K562 (cell line): ENCODE results near the gene RABL6. TPM values are rescaled to one million over a fixed set of nuclear protein-coding genes. Genes with fewer than 3 reads are reported as not detected.

Source experiments
- ATAC-seq: fragments of 200-7000 bp; cut with Tn5 transposase; 3 replicates; pipeline ENCODE4 v1.9.1; 2020; ENCODE audit warnings: moderate library complexity
- BruUV-seq: library from RNA; stranded (reverse); fragments of 400-500 nt; replicated peaks from 2 replicates; lab custom pipeline; 2021; lab: Mats Ljungman, UMichigan
- CTCF ChIA-PET: fragments of 300-600 bp; formaldehyde crosslinking; extraction: SDS; loops from one replicate; lab custom pipeline; 2021; ENCODE audit warnings: low intra/inter-chr PET ratio; lab: Yijun Ruan, JAX
- POLR2A ChIA-PET: fragments of 300-600, 350-650 bp; sonication (Branson Sonifier 250); formaldehyde crosslinking; extraction: SDS; loops from one replicate; lab custom pipeline; 2021; ENCODE audit warnings: antibody characterized with exemption, inconsistent platforms; lab: Yijun Ruan, JAX
- DNase-seq, 4 experiments: peaks; one replicate each; pipeline versions ENCODE4 v3.0.0 to v3.0.0-alpha.2; 2011 to 2018; ENCODE audit warnings: low spot score in 3 of 4, mixed read lengths in 3 of 4; ENCODE audit errors: extremely low read depth in 1 of 4
- FAIRE-seq: peaks from 2 replicates; lab custom pipeline; 2011; peaks lifted over from hg19 to GRCh38; lab: Jason Lieb, UNC
- H2AFZ ChIP-seq: 2 replicates; pipeline ENCODE4 v1.6.0; 2011; ENCODE audit warnings: low read depth, low read length, control low read depth, inconsistent platforms
- H3K27ac ChIP-seq: fragments of 200-600 bp; 3 replicates; pipeline ENCODE4 v1.8.0; 2011; ENCODE audit warnings: low read depth, mild to moderate bottlenecking, control low read depth, inconsistent platforms, low read length, moderate library complexity, mixed read lengths; ENCODE audit errors: extremely low read depth
- H3K27me3 ChIP-seq, 2 experiments: fragments of 300-600 bp in 1 of 2; 2 replicates in 1 of 2; 3 replicates in 1 of 2; pipeline versions ENCODE4 v1.6.0 to v1.8.0; 2011; ENCODE audit warnings: inconsistent platforms in 2 of 2, low read length in 2 of 2, mild to moderate bottlenecking in 1 of 2, mixed read lengths in 1 of 2, moderate library complexity in 1 of 2; ENCODE audit not compliant: control insufficient read depth in 2 of 2, insufficient read depth in 2 of 2
- H3K36me3 ChIP-seq: fragments of 300-600 bp; 3 replicates; pipeline ENCODE4 v1.8.0; 2011; ENCODE audit warnings: mild to moderate bottlenecking, low read length, inconsistent platforms; ENCODE audit not compliant: control insufficient read depth, insufficient read depth
- H3K4me1 ChIP-seq, 2 experiments: fragments of 200-600 bp in 1 of 2; replicated peaks in 1 of 2; 2 replicates in 1 of 2; 3 replicates in 1 of 2; pipeline versions ENCODE4 v1.5.1 to v1.8.0; 2011; ENCODE audit warnings: inconsistent platforms in 2 of 2, low read length in 2 of 2, mild to moderate bottlenecking in 1 of 2, mixed read lengths in 1 of 2, moderate library complexity in 1 of 2; ENCODE audit not compliant: control insufficient read depth in 2 of 2, insufficient read depth in 2 of 2
- H3K4me2 ChIP-seq: 2 replicates; pipeline ENCODE4 v1.6.1; 2011; ENCODE audit warnings: low read length, control low read depth, inconsistent platforms, mixed read lengths; ENCODE audit not compliant: insufficient read depth
- H3K4me3 ChIP-seq: fragments of 200-600 bp; sonication (generic), shearing (Covaris generic); 2 replicates; pipeline ENCODE4 v1.5.1; 2016; ENCODE audit warnings: control low read depth, inconsistent platforms
- H3K79me2 ChIP-seq: fragments of 200-600 bp; 3 replicates; pipeline ENCODE4 v1.8.0; 2011; ENCODE audit warnings: low read length, inconsistent platforms; ENCODE audit not compliant: control insufficient read depth, insufficient read depth
- H3K9ac ChIP-seq, 2 experiments: 2 replicates each; pipeline versions ENCODE4 v1.6.0 to v1.6.1; 2011; ENCODE audit warnings: low read depth in 2 of 2, low read length in 2 of 2, control low read depth in 1 of 2, inconsistent platforms in 1 of 2, mild to moderate bottlenecking in 1 of 2, mixed read lengths in 1 of 2; ENCODE audit not compliant: insufficient read depth in 1 of 2
- H3K9me1 ChIP-seq: one replicate; pipeline ENCODE4 v1.6.0; 2011; ENCODE audit warnings: inconsistent platforms, mild to moderate bottlenecking, low read length, moderate library complexity; ENCODE audit not compliant: control insufficient read depth, insufficient read depth
- H3K9me3 ChIP-seq: replicated peaks from 2 replicates; pipeline ENCODE4 v1.5.1; 2011; ENCODE audit warnings: low read depth, low read length, inconsistent platforms; ENCODE audit not compliant: control insufficient read depth, insufficient read depth
- H4K20me1 ChIP-seq: replicated peaks from 2 replicates; pipeline ENCODE4 v1.6.1; 2011; ENCODE audit warnings: low read length, inconsistent platforms, mixed read lengths; ENCODE audit not compliant: control insufficient read depth, insufficient read depth
- EP300 ChIP-seq: IDR thresholded peaks from 2 replicates; pipeline ENCODE4 v1.6.1; 2012; ENCODE audit warnings: low read length, improper control_type of control experiment
- HMGN3 ChIP-seq: IDR thresholded peaks from 2 replicates; pipeline ENCODE4 v1.6.1; 2011; ENCODE audit warnings: borderline replicate concordance, low read depth, mild to moderate bottlenecking, mixed read lengths, low read length; ENCODE audit not compliant: insufficient read length; ENCODE audit errors: extremely low read depth
- POLR2G ChIP-seq: fragments of 200-400 bp; formaldehyde crosslinking; IDR thresholded peaks from 2 replicates; pipeline ENCODE4 v1.6.1; 2017; ENCODE audit warnings: low read depth, mild to moderate bottlenecking, antibody characterized with exemption, low read length, moderate library complexity
- RBFOX2 ChIP-seq: fragments of 200-400 bp; formaldehyde crosslinking; IDR thresholded peaks from 2 replicates; pipeline ENCODE4 v1.6.1; 2017; ENCODE audit warnings: low read depth, mild to moderate bottlenecking, low read length, moderate library complexity
- ZBTB7A ChIP-seq: IDR thresholded peaks from 2 replicates; pipeline ENCODE4 v1.6.1; 2011; ENCODE audit warnings: low read depth, mild to moderate bottlenecking, low read length, moderate library complexity, borderline replicate concordance; ENCODE audit not compliant: control insufficient read depth
- WGBS: fragments of 100-300 bp; shearing (Covaris generic); methylation state at CpG from one replicate; pipeline ENCODE4 v1.1.6; 2016; ENCODE audit warnings: low coverage, mixed read lengths; ENCODE audit not compliant: insufficient coverage; ENCODE audit errors: missing lambda C conversion rate; 5-methylcytosine and 5-hydroxymethylcytosine counted together
- in situ Hi-C: fragments of 300-500 bp; cut with MboI; formaldehyde crosslinking; loops from 4 replicates; pipeline ENCODE4 v1.15.0; 2018; ENCODE audit warnings: inconsistent platforms, mixed read lengths
- intact Hi-C: fragments of 100-400 bp; cut with micrococcal nuclease; formaldehyde crosslinking; loops from 2 replicates; pipeline ENCODE4 v1.14.2; 2022
- polyA plus RNA-seq, 8 experiments: library from polyadenylated mRNA; depleted of rRNA in 4 of 8; stranded (reverse) in 5 of 8; unstranded in 3 of 8; fragments of >200 nt; fragmentation: Nextera tagmentation in 2 of 8; fragmentation: Illumina TruSeq in 1 of 8; extraction: Ambion mirVana in 2 of 8; extraction: Trizol in 1 of 8; gene quantifications; 2 replicates each; pipeline versions ENCODE4 v1.2.1 to v1.2.3, GENCODE V29; 2011 to 2014; ENCODE audit warnings: inconsistent platforms in 1 of 8, missing spikeins in 1 of 8
- total RNA-seq, 7 experiments: library from RNA; depleted of rRNA in 6 of 7; stranded (reverse); fragments of >200 nt in 6 of 7; fragmentation: Illumina TruSeq in 2 of 7; extraction: Trizol in 2 of 7; gene quantifications; 2 replicates each; pipeline versions ENCODE4 v1.2.1 to v1.2.3, GENCODE V29; 2011 to 2021; ENCODE audit warnings: low replicate concordance in 1 of 7
- TF ChIP-seq, protein P1 (sequence below): fragments of 200-400 bp; formaldehyde crosslinking; IDR thresholded peaks from 2 replicates; pipeline ENCODE4 v1.6.1; 2017; ENCODE audit warnings: mild to moderate bottlenecking, low read depth, low read length, moderate library complexity
- TF ChIP-seq, protein P2 (sequence below): sonication (generic); formaldehyde crosslinking; IDR thresholded peaks from 2 replicates; pipeline ENCODE4 v1.8.1; 2023; ENCODE audit warnings: mild to moderate bottlenecking, missing genetic modification reagents

The RABL6 gene
- total and polyA plus RNA-seq, 9 of the 15 experiments (the other 6 are each of a cell fraction or from before 2014, with no cell fraction given) = 5.6 to 181 (median 84.5) TPM

DNA sequence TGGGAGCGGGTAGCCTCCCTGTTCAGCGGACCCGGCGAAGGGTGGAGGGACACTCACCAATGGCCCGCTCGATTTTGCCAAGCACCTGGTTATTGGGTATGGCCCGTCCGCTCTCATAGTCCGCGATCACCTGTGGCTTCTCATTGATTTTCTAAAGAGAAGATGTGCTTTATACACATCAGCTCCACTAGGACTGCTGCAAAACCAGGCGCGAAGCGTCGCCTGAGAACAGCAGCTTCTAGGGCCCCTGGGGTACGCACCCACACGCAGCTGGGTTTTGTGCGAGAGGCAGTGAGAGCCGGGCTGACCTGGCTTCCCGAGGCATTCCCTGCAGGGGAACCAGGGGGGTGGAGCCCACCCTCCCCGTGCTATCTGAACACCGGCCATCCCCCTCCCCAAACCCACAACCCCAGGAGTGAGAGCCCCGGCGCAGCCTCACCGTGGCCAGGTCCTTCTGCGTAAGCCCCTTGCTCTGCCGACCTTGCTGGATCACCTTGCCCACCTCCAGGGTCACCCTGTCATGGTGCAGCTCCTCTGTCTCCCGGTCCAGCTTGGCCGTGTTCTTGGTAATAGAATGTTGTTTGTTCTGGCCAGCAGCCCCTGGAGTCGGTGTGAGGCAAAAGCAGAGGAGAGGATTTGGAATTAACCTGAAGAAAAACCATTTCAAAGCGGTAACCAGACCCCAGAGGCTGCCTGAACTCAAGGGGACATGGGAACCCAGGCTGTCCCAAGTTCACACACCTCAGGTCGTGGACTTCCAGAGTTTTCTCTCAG is 55.3 kb downstream of the RABL6 start:
- peaks cover 4% of the 10 kb centered on the region for H3K9me1 ChIP-seq
- H3K27ac ChIP-seq = no peak overlapping the region
- no peak for ATAC-seq
- H3K4me3 ChIP-seq = no peak overlapping the region
- H3K79me2 ChIP-seq = peaks cover 43% of the 10 kb centered on the region
- H3K9ac ChIP-seq = peak overlapping the region in 1 of 2 experiments; percentile 39; a peak in 1 of 4 replicates
- H3K4me1 ChIP-seq = peaks cover 5 to 52% of the 10 kb centered on the region in 2 experiments; a peak in 3 of 5 replicates
- TF ChIP-seq, protein P1, sequence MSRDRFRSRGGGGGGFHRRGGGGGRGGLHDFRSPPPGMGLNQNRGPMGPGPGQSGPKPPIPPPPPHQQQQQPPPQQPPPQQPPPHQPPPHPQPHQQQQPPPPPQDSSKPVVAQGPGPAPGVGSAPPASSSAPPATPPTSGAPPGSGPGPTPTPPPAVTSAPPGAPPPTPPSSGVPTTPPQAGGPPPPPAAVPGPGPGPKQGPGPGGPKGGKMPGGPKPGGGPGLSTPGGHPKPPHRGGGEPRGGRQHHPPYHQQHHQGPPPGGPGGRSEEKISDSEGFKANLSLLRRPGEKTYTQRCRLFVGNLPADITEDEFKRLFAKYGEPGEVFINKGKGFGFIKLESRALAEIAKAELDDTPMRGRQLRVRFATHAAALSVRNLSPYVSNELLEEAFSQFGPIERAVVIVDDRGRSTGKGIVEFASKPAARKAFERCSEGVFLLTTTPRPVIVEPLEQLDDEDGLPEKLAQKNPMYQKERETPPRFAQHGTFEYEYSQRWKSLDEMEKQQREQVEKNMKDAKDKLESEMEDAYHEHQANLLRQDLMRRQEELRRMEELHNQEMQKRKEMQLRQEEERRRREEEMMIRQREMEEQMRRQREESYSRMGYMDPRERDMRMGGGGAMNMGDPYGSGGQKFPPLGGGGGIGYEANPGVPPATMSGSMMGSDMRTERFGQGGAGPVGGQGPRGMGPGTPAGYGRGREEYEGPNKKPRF = no peak
- TF ChIP-seq ZBTB7A (no peak), POLR2G (peak; percentile 45), EP300 (no peak), HMGN3 (no peak), RBFOX2 (peak; percentile 59)
- TF ChIP-seq, protein P2, sequence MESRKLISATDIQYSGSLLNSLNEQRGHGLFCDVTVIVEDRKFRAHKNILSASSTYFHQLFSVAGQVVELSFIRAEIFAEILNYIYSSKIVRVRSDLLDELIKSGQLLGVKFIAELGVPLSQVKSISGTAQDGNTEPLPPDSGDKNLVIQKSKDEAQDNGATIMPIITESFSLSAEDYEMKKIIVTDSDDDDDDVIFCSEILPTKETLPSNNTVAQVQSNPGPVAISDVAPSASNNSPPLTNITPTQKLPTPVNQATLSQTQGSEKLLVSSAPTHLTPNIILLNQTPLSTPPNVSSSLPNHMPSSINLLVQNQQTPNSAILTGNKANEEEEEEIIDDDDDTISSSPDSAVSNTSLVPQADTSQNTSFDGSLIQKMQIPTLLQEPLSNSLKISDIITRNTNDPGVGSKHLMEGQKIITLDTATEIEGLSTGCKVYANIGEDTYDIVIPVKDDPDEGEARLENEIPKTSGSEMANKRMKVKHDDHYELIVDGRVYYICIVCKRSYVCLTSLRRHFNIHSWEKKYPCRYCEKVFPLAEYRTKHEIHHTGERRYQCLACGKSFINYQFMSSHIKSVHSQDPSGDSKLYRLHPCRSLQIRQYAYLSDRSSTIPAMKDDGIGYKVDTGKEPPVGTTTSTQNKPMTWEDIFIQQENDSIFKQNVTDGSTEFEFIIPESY (CRISPR knock-in tag) = peak; percentile 80
- no peak overlapping the region for H3K4me2 ChIP-seq
- intact Hi-C loops = no loop called here
- ChIA-PET CTCF (no interaction called here), POLR2A (interaction anchor here (1.9 kb wide), 2 partner anchors 12 to 21 kb away, joined by 4 read pairs; no protein-coding TSS in a partner anchor)
- in situ Hi-C loops = no loop called here
- no peak for DNase-seq
- H3K9me3 ChIP-seq = no peaks in the 10 kb centered on the region; the same call in 1 of the 2 replicates
- 95% methylated on average over 25 of the region's 31 CpGs for WGBS
- no peak for FAIRE-seq
- H3K27me3 ChIP-seq = no peaks in the 10 kb centered on the region
- no peak overlapping the region for H2AFZ ChIP-seq
- peaks cover 54% of the 10 kb centered on the region; the same call in 2 of the 3 replicates for H3K36me3 ChIP-seq
- H4K20me1 ChIP-seq = peaks cover 14% of the 10 kb centered on the region; the same call in 1 of the 2 replicates
- no TSS peak for BruUV-seq
